ENCODE measurements around the gene SFT2D2.

GRCh38 chr1:168225476-168226190 is at the start of gene SFT2D2:
- TF ChIP-seq POLR2A (IDR thresholded peaks at IDR 0.05; ENCODE audit: low read length) (peak; percentile 80), GATA1 (IDR thresholded peaks at IDR 0.05; ENCODE audit: low read depth, low read length) (no peak)

Measured in erythroblast (primary cell).